ENCODE measurements around the gene LTA4H.

DNA sequence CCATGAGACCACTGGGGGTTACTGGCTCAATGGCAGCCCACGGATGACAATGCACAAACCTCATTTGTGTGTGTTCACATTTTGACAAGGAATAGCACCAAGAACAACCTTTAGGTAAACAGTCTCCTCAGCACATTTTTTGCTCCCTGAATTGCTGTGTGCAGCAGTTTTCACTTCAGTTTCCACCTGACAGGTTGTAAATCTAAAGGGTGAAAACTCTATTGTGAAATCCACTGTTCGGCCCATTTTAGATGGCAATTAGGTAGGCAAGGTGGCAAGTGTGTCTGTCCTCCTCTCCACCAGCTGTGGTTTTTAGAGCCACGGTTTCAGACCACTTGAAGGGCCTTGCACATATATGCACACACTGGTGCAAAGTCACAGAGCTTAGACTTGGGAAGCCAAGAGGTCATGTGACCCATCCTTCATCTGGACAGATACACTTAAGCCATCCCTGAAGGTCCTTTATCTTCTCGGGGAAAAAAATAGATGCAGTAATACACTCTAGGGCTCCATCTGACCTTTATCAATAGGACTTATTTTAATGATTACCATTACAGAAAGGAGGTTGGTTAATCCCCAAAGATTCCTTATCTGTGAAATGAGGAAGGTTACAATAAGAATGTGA, 62.4 kb downstream of the LTA4H start:
- TF ChIP-seq TAF1 (IDR thresholded peaks at IDR 0.05; ENCODE audit: borderline replicate concordance, low read depth, low read length) (no peak), POLR2A (IDR thresholded peaks at IDR 0.05; ENCODE audit: low read depth, low read length) (no peak), POLR2AphosphoS5 (IDR thresholded peaks at IDR 0.05; ENCODE audit: low read depth, low read length) (no peak)

Measured in GM12892 (cell line).